H7 (cell line): ENCODE results near the gene SNRNP48. TPM values are rescaled to one million over a fixed set of nuclear protein-coding genes. Genes with fewer than 3 reads are reported as not detected.

Source experiments
- DNase-seq: peaks from one replicate; pipeline ENCODE4 v3.0.0; 2012
- H3K27me3 ChIP-seq: 2 replicates; pipeline ENCODE4 v1.6.0; 2011; ENCODE audit warnings: mild to moderate bottlenecking, low read length; ENCODE audit not compliant: control insufficient read depth, insufficient read depth
- H3K36me3 ChIP-seq: replicated peaks from 2 replicates; pipeline ENCODE4 v1.5.1; 2011; ENCODE audit warnings: low read length; ENCODE audit not compliant: control insufficient read depth, insufficient read depth
- H3K4me3 ChIP-seq: 2 replicates; pipeline ENCODE4 v1.5.1; 2011; ENCODE audit warnings: low read depth, mild to moderate bottlenecking, control low read depth, low read length, moderate library complexity; ENCODE audit not compliant: insufficient read depth
- total RNA-seq: library from RNA; depleted of rRNA; stranded (reverse); fragments of >200 nt; shearing (Covaris generic); gene quantifications from 2 replicates; pipeline ENCODE4 v1.2.3, GENCODE V29; 2014

Gene SNRNP48
- total RNA-seq, 1 experiment from 2014 or later: 12.2 TPM

DNA sequence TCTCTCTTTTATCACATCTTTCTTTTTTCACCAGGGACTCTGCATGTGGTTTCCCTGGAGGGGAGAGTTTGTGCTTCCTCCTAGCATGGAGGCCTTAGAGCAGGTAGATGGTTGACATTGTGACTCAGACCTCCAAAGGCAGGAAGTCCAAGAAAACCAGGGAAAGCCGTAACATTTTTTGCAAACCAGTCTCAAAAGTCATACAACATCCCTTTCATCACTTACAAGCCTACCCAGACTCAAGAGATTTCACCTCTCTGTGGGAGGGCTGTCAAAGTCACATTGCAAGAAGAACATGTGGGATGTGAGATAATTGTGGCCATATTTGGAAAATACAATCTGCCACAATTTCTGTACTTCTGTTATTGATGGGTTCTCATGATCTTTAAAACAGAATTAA, 46.2 kb downstream of the SNRNP48 start:
- no peak overlapping the region for H3K4me3 ChIP-seq
- no peak for DNase-seq
- H3K36me3 ChIP-seq: no peaks in the 10 kb centered on the region
- H3K27me3 ChIP-seq: no peaks in the 10 kb centered on the region

- Histone ChIP-seq H3K36me3 (no peaks in the 10 kb centered on the region), H3K4me3 (no peak overlapping the region), H3K27me3 (no peaks in the 10 kb centered on the region)
- no peak for DNase-seq
Observed at GRCh38 chr6:7637533-7637932, 47.5 kb downstream of the SNRNP48 start.

DNA sequence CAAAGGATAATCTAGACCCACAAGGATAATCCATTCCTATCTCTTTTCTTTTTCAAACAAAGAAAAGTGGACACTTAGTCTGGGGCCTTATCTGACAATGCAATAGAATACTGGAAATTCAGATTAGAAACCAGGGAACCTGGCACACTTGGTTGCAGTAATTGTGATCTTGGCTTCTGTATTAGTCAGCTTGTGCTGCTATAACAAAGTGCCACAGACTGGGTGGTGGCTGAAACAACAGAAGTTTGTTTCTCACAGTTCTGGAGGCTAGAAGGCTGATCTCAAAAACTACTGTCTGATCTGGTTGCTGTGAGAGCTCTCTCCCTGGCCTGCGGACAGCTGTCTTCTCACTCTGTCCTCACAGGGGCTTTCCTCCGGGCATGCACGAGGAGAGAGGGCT, 49.4 kb downstream of the SNRNP48 start:
- Histone ChIP-seq H3K36me3 (no peaks in the 10 kb centered on the region), H3K4me3 (no peak overlapping the region), H3K27me3 (no peaks in the 10 kb centered on the region)
- DNase-seq: no peak

GRCh38 chr6:7640016-7640415, 50.0 kb downstream of the SNRNP48 start:
- H3K36me3 ChIP-seq: no peaks in the 10 kb centered on the region
- no peaks in the 10 kb centered on the region for H3K27me3 ChIP-seq
- DNase-seq: no peak
- no peak overlapping the region for H3K4me3 ChIP-seq

- DNase-seq: peak; percentile 45
- Histone ChIP-seq H3K27me3 (no peaks in the 10 kb centered on the region), H3K36me3 (no peaks in the 10 kb centered on the region), H3K4me3 (no peak overlapping the region)
Observed at GRCh38 chr6:7640607-7641577, 50.9 kb downstream of the SNRNP48 start.

DNA sequence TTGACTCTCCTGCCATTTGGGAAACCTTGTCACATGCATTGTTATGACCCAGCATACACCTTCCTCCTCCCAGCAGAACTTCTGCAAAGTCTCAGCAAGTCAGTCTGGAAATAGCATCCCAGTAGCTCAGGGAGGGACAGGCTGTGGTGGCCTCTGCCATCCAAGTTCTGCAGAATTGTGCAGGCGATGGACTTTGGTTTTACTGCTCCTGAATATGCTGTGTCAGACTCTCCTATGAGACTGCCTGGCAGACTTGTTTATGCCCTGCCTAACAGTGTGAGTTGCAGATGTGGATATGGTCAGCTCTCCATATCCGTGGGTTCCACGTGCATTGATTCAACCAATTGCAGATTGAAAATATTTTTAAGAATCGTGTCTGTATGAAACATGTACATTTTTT, 52.8 kb downstream of the SNRNP48 start:
- Histone ChIP-seq H3K4me3 (no peak overlapping the region), H3K36me3 (no peaks in the 10 kb centered on the region), H3K27me3 (no peaks in the 10 kb centered on the region)
- no peak for DNase-seq

- no peak for DNase-seq
- Histone ChIP-seq H3K4me3 (no peak overlapping the region), H3K27me3 (no peaks in the 10 kb centered on the region), H3K36me3 (no peaks in the 10 kb centered on the region)
Observed at GRCh38 chr6:7644417-7644816, 54.4 kb downstream of the SNRNP48 start.

GRCh38 chr6:7646394-7646793, 56.4 kb downstream of the SNRNP48 start:
- DNase-seq: no peak
- Histone ChIP-seq H3K27me3 (no peaks in the 10 kb centered on the region), H3K36me3 (no peaks in the 10 kb centered on the region), H3K4me3 (no peak overlapping the region)

GRCh38 chr6:7647504-7647903, 57.5 kb downstream of the SNRNP48 start:
- H3K4me3 ChIP-seq: no peak overlapping the region
- no peak for DNase-seq
- H3K36me3 ChIP-seq: no peaks in the 10 kb centered on the region
- no peaks in the 10 kb centered on the region for H3K27me3 ChIP-seq

DNA sequence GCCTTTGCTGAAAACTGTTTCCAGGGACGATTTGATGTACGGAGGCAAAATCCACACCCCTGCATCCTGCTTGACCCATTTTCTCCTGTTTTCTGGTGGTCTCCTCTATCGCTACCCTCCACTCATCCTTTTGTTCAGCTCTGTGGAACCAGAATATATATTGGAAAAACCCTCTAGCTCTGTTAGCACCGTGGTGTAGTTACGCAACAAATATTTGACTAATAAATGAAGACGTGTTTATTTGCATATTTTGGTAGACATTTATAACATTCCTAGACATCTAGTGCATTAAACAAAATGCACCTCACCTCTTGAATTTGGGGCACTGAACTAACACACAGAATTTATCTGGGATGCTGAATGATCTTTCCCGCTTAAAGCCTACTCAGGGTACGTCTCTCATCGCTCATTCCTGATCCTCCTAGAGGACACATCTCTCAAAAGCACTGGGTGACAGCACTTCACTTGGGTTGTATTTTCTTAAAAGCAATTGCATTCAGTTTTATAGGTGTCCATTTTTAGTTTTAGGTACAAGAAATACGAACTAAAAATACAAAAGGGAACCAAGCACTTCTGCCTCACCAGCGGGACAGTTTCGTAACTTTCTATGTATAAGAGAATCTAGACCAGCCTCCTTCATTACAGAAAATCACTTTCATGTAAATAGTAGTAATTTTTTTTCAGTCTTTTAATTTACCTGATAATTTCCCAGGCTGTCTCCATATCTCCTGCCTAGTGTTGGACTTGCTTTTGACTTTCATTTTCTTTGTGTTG, 59.2 kb downstream of the SNRNP48 start:
- no peaks in the 10 kb centered on the region for H3K36me3 ChIP-seq
- no peaks in the 10 kb centered on the region for H3K27me3 ChIP-seq
- H3K4me3 ChIP-seq: no peak overlapping the region
- DNase-seq: no peak

DNA sequence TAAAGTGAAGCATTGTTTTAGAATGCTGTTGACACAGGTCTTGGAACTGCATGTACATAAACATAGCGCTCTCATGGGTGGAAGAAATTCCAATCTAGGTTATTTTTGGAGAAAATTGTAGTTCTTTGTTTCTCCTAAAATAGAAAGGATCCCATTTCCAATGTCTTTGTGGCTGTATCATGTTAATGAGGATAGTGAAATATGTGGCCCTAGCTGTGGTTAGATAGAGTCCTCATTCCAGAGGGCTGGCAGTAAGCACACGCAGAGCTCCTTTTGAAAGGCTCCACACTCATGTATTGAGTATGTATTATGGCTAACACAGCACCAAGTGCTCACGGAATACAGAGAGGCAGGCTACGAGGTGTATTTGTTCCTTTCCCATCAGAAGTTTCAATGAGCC, 60.9 kb downstream of the SNRNP48 start:
- Histone ChIP-seq H3K36me3 (no peaks in the 10 kb centered on the region), H3K27me3 (no peaks in the 10 kb centered on the region), H3K4me3 (no peak overlapping the region)
- no peak for DNase-seq

DNA sequence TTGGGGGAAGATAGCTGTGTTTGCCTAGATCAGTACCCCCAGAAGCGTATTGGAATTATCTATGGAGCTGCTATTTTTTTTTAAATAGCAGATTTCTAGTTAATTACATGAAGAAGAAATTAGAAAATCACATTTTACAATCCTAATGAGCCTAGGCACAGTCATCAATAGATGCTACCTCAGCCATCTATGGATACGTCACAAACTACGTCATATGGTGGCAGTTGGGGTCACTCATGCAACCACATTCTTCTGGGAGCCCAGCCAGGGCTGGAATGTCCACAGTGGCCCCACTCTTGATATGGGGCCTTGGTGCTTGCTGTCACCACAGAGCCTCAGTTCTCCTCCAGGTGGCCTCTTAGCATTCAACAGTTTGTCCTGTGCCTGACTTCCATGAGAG, 63.0 kb downstream of the SNRNP48 start:
- no peak for DNase-seq
- H3K36me3 ChIP-seq: no peaks in the 10 kb centered on the region

GRCh38 chr6:7656355-7656754, 66.4 kb downstream of the SNRNP48 start:
- Histone ChIP-seq H3K27me3 (no peaks in the 10 kb centered on the region), H3K4me3 (no peak overlapping the region), H3K36me3 (no peaks in the 10 kb centered on the region)
- DNase-seq: no peak

More for the DNA sequence above, 63.0 kb downstream of the SNRNP48 start:
- Histone ChIP-seq H3K4me3 (no peak overlapping the region), H3K27me3 (no peaks in the 10 kb centered on the region)

DNA sequence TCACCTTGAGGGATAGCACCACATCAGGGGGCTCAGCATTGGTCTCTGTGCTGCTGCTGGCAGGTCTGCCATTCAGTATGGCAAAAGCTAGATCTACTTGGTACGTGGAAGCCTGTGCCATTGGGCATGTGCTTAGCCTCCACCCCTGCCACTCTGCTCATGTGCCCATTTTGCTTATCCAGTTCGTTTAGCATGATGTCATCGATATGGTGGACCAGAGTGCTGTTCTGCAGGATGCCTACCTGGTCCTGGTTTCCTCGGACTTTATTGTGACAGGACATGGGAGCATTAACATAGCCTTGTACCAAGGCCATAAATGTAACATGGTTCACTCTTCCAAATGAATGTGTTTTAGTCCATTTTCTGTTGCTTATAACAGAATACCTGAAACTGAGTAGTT, 68.5 kb downstream of the SNRNP48 start:
- Histone ChIP-seq H3K4me3 (no peak overlapping the region), H3K36me3 (no peaks in the 10 kb centered on the region), H3K27me3 (no peaks in the 10 kb centered on the region)
- no peak for DNase-seq

DNA sequence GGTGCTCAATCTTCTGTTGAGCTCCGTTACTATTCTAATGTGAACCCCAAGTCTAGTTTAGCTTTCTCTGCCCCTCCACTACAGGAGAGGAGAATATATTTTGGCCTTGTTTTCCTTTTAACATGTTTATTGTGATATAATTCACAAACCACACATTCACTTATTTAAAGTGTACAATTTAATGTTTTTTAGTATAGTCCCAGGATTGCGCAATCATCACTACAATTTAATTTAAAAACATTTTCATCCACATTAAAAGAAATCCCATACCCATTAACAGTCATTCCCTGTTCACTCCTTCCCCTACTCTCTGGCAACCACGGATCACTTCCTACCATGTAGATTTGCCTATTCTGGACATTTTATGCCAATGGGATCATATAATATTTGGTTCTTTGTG, 71.4 kb downstream of the SNRNP48 start:
- Histone ChIP-seq H3K4me3 (no peak overlapping the region), H3K27me3 (no peaks in the 10 kb centered on the region), H3K36me3 (no peaks in the 10 kb centered on the region)
- no peak for DNase-seq
